Tibial nerve (tissue), 3 donors: ENCODE data around the gene AHRR.

ENCODE experiments used
- POLR2A ChIP-seq, 2 donors: fragments of 450-650 bp; IDR thresholded peaks; one replicate each; pipeline ENCODE4 v1.6.1; 2017; ENCODE audit warnings: antibody characterized with exemption in 2 of 2, mild to moderate bottlenecking in 2 of 2, moderate library complexity in 2 of 2
- TF ChIP-seq, protein P1 (sequence below), 5 experiments: fragments of 200-600 bp in 3 of 5; fragments of 450-650 bp in 2 of 5; sonication (generic) in 3 of 5; IDR thresholded peaks; one replicate each; pipeline ENCODE4 v1.5.1; 2016 to 2019; ENCODE audit warnings: antibody characterized with exemption in 5 of 5, mild to moderate bottlenecking in 3 of 5, moderate library complexity in 2 of 5

- TF ChIP-seq, protein P1, sequence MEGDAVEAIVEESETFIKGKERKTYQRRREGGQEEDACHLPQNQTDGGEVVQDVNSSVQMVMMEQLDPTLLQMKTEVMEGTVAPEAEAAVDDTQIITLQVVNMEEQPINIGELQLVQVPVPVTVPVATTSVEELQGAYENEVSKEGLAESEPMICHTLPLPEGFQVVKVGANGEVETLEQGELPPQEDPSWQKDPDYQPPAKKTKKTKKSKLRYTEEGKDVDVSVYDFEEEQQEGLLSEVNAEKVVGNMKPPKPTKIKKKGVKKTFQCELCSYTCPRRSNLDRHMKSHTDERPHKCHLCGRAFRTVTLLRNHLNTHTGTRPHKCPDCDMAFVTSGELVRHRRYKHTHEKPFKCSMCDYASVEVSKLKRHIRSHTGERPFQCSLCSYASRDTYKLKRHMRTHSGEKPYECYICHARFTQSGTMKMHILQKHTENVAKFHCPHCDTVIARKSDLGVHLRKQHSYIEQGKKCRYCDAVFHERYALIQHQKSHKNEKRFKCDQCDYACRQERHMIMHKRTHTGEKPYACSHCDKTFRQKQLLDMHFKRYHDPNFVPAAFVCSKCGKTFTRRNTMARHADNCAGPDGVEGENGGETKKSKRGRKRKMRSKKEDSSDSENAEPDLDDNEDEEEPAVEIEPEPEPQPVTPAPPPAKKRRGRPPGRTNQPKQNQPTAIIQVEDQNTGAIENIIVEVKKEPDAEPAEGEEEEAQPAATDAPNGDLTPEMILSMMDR (IDR thresholded peaks at IDR 0.05), result no peak
- no peak for TF ChIP-seq POLR2A (IDR thresholded peaks at IDR 0.05)
Measured at GRCh38 chr5:345404-346195, 24.1 kb downstream of the AHRR start.
